ENCODE data around the gene CTBP1.

The CTBP1 gene

GRCh38 chr4:1258457-1258856, 9.5 kb upstream of the CTBP1 start:
- Histone ChIP-seq H3K9ac (ENCODE audit: low read length) (no peak overlapping the region), H3K36me3 (replicated peaks; ENCODE audit: low read depth, low read length) (peaks cover 4% of the 10 kb centered on the region), H3K27ac (ENCODE audit: low read length) (no peak overlapping the region), H3K4me1 (ENCODE audit: low read length) (no peaks in the 10 kb centered on the region), H3K4me2 (ENCODE audit: low read length) (no peak overlapping the region), H2AFZ (ENCODE audit: low read depth, low read length) (no peak overlapping the region), H3K27me3 (ENCODE audit: low read depth, low read length) (no peaks in the 10 kb centered on the region), H3K4me3 (ENCODE audit: low read length) (no peak overlapping the region), H3K9me3 (ENCODE audit: insufficient read depth, low read length) (peaks cover 13% of the 10 kb centered on the region; the same call in 1 of the 2 replicates), H4K20me1 (ENCODE audit: insufficient read depth, low read length) (no peaks in the 10 kb centered on the region), H3K79me2 (ENCODE audit: low read length) (no peaks in the 10 kb centered on the region)
- TF ChIP-seq EZH2phosphoT487 (IDR thresholded peaks at IDR 0.05; ENCODE audit: low read depth) (no peak), CTCF (IDR thresholded peaks at IDR 0.05; ENCODE audit: low read depth, low read length) (no peak)

DNA sequence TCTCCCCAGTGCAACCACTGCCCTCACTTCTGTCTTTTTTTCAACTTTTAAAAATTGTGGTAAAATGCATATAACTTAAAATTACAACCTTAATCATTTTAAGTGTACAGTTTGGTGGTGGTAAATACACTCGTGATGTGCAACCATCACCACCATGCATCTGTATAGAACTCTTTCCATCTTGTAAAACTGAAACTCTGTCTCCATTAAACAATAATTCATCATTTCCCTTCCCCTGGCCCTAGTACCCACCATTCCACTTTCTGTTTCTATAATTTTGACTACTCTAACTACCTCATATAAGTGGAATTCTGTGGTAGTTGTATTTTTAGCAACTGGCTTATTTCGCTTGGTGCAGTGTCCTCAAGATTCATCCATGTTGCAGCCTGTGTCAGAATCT, 6.8 kb upstream of the CTBP1 start:
- Histone ChIP-seq H3K9me3 (ENCODE audit: insufficient read depth, low read length) (peaks cover 29% of the 10 kb centered on the region; the same call in 1 of the 2 replicates), H4K20me1 (ENCODE audit: insufficient read depth, low read length) (no peaks in the 10 kb centered on the region), H3K27me3 (ENCODE audit: low read depth, low read length) (no peaks in the 10 kb centered on the region), H3K27ac (ENCODE audit: low read length) (no peak overlapping the region), H3K36me3 (replicated peaks; ENCODE audit: low read depth, low read length) (peaks cover 29% of the 10 kb centered on the region), H3K79me2 (ENCODE audit: low read length) (peaks cover 7% of the 10 kb centered on the region), H3K9ac (ENCODE audit: low read length) (no peak overlapping the region), H3K4me1 (ENCODE audit: low read length) (no peaks in the 10 kb centered on the region), H3K4me3 (ENCODE audit: low read length) (no peak overlapping the region), H3K4me2 (ENCODE audit: low read length) (no peak overlapping the region), H2AFZ (ENCODE audit: low read depth, low read length) (no peak overlapping the region)
- no peak for TF ChIP-seq EZH2phosphoT487 (IDR thresholded peaks at IDR 0.05; ENCODE audit: low read depth)
- no peak for TF ChIP-seq CTCF (IDR thresholded peaks at IDR 0.05; ENCODE audit: low read depth, low read length)

DNA sequence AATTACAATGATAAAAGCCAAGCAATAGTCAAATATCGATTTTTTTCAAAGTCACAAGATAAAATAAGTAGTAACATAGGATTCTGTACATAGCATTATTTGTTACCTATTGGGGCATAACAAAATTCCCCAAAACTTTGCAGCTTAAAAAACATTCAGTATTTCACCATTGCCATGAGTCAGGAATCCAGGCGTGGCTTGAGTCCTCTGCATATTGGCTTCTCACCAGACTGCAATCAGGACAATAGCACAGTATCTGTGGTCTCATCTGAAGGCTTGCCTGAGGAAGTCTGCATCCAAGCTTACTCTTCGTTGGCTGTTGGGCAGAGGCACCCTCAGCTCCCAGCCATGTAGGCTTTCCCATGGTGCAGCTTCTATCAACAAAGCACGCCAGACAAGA, 6.2 kb upstream of the CTBP1 start:
- H3K9me3 ChIP-seq (ENCODE audit: insufficient read depth, low read length): peaks cover 32% of the 10 kb centered on the region; the same call in 1 of the 2 replicates
- TF ChIP-seq CTCF (IDR thresholded peaks at IDR 0.05; ENCODE audit: low read depth, low read length) (no peak), EZH2phosphoT487 (IDR thresholded peaks at IDR 0.05; ENCODE audit: low read depth) (no peak)
- no peaks in the 10 kb centered on the region for H3K27me3 ChIP-seq (ENCODE audit: low read depth, low read length)

GRCh38 chr4:1253831-1254230, 4.9 kb upstream of the CTBP1 start:
- no peak for TF ChIP-seq CTCF (IDR thresholded peaks at IDR 0.05; ENCODE audit: low read depth, low read length)
- no peak for TF ChIP-seq EZH2phosphoT487 (IDR thresholded peaks at IDR 0.05; ENCODE audit: low read depth)
- Histone ChIP-seq H3K36me3 (replicated peaks; ENCODE audit: low read depth, low read length) (peaks cover 38% of the 10 kb centered on the region), H3K4me2 (ENCODE audit: low read length) (no peak overlapping the region), H3K27ac (ENCODE audit: low read length) (no peak overlapping the region), H3K4me3 (ENCODE audit: low read length) (no peak overlapping the region), H3K79me2 (ENCODE audit: low read length) (peaks cover 21% of the 10 kb centered on the region), H3K9ac (ENCODE audit: low read length) (no peak overlapping the region), H3K27me3 (ENCODE audit: low read depth, low read length) (no peaks in the 10 kb centered on the region), H3K9me3 (ENCODE audit: insufficient read depth, low read length) (peaks cover 32% of the 10 kb centered on the region; the same call in 1 of the 2 replicates), H3K4me1 (ENCODE audit: low read length) (peaks cover 9% of the 10 kb centered on the region), H4K20me1 (ENCODE audit: insufficient read depth, low read length) (no peaks in the 10 kb centered on the region), H2AFZ (ENCODE audit: low read depth, low read length) (no peak overlapping the region)

More for the DNA sequence above, 6.2 kb upstream of the CTBP1 start:
- Histone ChIP-seq H3K4me1 (ENCODE audit: low read length) (peaks cover 2% of the 10 kb centered on the region), H2AFZ (ENCODE audit: low read depth, low read length) (no peak overlapping the region), H3K36me3 (replicated peaks; ENCODE audit: low read depth, low read length) (peaks cover 34% of the 10 kb centered on the region), H3K4me3 (ENCODE audit: low read length) (no peak overlapping the region), H3K4me2 (ENCODE audit: low read length) (no peak overlapping the region), H3K27ac (ENCODE audit: low read length) (no peak overlapping the region), H4K20me1 (ENCODE audit: insufficient read depth, low read length) (no peaks in the 10 kb centered on the region), H3K9ac (ENCODE audit: low read length) (no peak overlapping the region), H3K79me2 (ENCODE audit: low read length) (peaks cover 13% of the 10 kb centered on the region)
